Keratinocyte (primary cell): ENCODE data around the gene TNC.

Source experiments
- EZH2 ChIP-seq: IDR thresholded peaks from one replicate; pipeline ENCODE4 v1.6.1; 2012; ENCODE audit warnings: inconsistent platforms, mild to moderate bottlenecking, low read length, moderate library complexity
- TF ChIP-seq, protein P1 (sequence below), 3 experiments: IDR thresholded peaks in 1 of 3; conservative IDR thresholded peaks in 1 of 3; optimal IDR thresholded peaks in 1 of 3; 2 replicates in 2 of 3; 3 replicates in 1 of 3; pipeline versions ENCODE3 to v1.5.1; 2011; ENCODE audit warnings: low read length in 3 of 3, mild to moderate bottlenecking in 3 of 3, moderate library complexity in 2 of 3, control low read depth in 1 of 3, inconsistent platforms in 1 of 3; ENCODE audit not compliant: insufficient read depth in 2 of 3; ENCODE audit errors: extremely low read depth in 1 of 3

DNA sequence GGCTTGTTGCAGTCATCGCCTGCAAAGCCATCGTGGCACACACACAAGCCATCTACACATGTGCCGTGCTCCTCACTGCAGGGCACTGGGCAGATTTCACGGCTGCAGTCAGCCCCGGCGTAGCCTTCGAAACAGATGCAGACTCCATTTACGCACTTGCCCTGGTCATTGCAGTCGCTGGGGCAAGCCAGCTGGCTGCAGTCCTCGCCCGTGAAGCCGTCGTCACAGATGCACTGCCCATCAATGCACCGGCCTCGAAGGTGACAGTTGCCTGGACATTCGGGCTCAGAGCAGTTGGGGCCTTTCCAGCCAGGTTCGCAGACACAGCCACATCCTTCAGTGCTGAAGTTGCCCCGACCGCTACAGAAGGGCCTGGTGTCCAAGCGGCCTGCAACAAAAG lies 31.1 kb downstream of the TNC start:
- TF ChIP-seq, protein P1, sequence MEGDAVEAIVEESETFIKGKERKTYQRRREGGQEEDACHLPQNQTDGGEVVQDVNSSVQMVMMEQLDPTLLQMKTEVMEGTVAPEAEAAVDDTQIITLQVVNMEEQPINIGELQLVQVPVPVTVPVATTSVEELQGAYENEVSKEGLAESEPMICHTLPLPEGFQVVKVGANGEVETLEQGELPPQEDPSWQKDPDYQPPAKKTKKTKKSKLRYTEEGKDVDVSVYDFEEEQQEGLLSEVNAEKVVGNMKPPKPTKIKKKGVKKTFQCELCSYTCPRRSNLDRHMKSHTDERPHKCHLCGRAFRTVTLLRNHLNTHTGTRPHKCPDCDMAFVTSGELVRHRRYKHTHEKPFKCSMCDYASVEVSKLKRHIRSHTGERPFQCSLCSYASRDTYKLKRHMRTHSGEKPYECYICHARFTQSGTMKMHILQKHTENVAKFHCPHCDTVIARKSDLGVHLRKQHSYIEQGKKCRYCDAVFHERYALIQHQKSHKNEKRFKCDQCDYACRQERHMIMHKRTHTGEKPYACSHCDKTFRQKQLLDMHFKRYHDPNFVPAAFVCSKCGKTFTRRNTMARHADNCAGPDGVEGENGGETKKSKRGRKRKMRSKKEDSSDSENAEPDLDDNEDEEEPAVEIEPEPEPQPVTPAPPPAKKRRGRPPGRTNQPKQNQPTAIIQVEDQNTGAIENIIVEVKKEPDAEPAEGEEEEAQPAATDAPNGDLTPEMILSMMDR (optimal IDR thresholded peaks at IDR 0.05 in 1 of 3, IDR thresholded peaks at IDR 0.05 in 1 of 3, conservative IDR thresholded peaks at IDR 0.05 in 1 of 3; ENCODE audit: extremely low read depth in 1 of 3, insufficient read depth in 2 of 3, low read length in 3 of 3): no peak
- no peak for TF ChIP-seq EZH2
